ENCODE measurements around the gene TJP1.

- TF ChIP-seq CTCF (optimal IDR thresholded peaks at IDR 0.05 in 1 of 3, IDR thresholded peaks at IDR 0.05 in 1 of 3, conservative IDR thresholded peaks at IDR 0.05 in 1 of 3; ENCODE audit: extremely low read depth in 1 of 3, insufficient read depth in 2 of 3, low read length in 3 of 3) (no peak), EZH2 (IDR thresholded peaks at IDR 0.05; ENCODE audit: low read length) (no peak)
These were observed 56.9 kb downstream of the TJP1 start for GRCh38 chr15:29765234-29765841.
